Measurements from ENCODE around the gene GJD4.

The GJD4 gene, protein sequence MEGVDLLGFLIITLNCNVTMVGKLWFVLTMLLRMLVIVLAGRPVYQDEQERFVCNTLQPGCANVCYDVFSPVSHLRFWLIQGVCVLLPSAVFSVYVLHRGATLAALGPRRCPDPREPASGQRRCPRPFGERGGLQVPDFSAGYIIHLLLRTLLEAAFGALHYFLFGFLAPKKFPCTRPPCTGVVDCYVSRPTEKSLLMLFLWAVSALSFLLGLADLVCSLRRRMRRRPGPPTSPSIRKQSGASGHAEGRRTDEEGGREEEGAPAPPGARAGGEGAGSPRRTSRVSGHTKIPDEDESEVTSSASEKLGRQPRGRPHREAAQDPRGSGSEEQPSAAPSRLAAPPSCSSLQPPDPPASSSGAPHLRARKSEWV

DNA sequence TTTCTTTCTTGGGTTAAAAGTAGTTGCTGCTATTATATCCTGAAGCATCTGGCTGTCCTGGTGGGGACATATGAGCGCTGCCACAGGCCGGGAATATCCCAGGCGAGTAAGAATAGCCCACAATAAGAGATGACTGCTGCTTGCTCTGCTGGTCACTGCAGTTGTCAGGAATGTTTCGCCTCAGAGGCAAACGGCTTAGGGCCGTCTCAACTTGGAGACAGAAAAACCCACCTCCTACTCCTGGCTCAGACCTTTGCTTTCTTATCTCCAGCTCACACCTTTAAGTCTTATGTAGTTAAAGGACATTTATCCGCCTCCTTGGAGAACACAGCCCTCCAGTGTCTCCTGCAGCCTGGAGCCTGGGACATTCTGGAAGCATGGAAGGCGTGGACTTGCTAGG, at the start of gene GJD4:
TSS of gene GJD4 (plus strand) at position 151 of the 400 bp plus-strand sequence. CDS start at position 378, 227 bp downstream.
- DNase-seq, result no peak

GRCh38 chr10:35555962-35556930, 48.9 kb upstream of the GJD4 start:
- no peak for DNase-seq

- DNase-seq, result no peak
Measured at GRCh38 chr10:35558276-35558675, 46.9 kb upstream of the GJD4 start.

DNA sequence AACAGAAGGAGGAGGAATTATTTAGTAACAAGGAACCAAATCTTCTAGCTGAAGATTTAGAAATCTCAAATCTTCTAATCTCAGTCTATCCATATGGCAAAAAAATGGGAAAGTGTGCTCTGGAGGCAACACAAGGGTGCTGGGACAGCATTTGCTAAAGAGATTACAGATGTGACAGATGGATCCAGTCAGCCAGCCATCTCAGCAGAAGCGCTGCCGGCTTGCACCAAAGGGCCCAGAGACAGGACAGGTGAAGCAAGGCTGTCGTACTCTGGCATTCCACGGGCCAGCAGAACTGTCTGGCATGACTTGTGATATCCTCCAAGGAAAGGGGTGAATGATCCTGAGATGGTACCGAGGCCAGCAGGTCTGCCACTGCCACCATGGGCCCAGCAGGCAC, 45.7 kb upstream of the GJD4 start:
- no peak for DNase-seq

DNA sequence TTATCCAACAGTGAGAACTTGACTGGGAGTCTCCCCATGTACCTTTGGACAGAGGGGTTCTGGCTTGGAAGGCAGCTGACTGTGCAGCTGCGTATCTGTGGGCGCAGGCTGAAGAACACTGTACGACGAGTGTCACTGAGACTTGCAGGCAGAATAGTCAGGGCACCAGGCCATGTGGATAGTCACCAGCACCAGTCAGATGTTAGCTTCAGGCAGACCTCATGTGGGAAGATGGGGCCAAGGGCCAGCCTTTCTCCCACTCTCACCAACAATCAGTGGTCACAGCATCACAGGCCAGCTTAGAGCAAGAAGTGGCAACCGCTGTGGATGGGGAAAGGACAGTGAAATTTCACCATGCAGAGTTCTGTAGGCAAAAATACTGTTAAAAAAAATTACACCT, 43.4 kb upstream of the GJD4 start:
- no peak for DNase-seq

DNA sequence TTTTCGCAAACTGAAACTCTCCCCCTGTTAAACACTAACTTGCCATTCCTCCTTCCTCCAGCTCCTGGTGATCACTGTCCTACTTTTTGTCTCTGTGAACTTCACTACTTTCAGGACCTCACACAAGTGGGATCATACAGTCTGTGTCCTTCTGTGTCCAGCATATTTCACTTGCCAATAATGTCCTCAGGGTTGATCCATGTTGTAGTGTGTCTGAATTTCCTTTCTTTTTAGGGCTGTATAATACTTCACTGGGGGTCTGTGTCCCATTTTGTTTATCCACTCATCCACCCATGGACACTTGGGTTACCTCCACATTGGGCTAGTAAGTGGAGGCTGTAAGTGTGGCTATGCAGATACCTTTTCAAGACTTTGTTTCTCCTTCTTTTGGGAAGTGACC, 42.7 kb upstream of the GJD4 start:
- DNase-seq, result no peak

- peak; percentile 53 for DNase-seq
Measured at GRCh38 chr10:35563261-35563891, 41.8 kb upstream of the GJD4 start.

DNA sequence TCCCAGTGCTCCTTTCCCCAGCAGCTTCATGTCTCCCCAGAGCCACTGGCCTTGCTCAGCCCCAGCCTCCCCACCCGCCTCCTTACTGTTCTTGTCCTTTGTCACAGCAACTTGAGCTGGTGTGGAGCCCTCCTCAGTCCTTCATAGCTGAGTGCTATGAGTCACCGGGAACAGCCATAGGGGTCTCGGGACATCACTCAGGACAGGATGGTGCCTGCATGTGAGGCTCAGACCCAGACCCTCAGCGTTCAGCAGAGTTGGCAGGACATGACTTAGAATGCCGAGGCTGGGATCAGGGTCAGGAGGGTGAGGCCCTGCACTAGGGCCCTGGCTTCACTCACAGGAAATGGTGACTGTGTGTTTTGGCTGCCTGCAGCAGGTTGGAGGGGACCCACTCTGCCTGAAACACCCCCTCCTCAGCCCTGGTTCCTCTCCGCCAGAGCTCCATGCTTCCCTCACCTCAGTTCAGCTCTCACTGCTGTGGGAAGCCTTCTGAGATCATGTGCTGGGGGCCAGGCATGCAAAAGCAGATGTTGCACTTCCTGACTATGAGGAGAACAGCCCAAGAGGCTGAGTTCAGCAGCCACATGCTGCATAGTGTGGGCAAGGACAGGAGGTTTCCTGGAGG, 40.7 kb upstream of the GJD4 start:
- no peak for DNase-seq

DNA sequence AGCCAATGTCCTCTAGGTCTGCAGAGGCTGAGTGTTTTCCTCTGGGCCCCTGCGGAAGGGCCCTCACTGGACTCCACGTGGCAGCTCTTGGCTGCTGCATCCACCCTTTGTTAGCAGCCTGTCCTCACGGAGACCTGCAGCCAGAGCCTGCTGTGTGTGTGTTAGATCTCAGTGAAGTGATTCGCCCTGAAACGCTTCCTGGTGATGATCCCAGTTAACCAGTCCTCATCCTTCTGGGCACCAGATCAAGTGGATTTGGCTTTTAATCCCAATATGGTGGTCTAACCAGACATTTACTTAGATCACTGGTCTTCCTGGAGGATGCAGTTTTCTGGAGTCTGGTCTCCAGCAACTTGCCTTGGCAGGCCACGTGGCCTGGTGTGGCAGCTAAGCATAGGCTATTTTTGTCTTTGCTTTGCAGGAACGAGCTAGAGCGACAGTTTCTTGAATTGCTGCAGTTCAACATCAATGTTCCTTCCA, 39.5 kb upstream of the GJD4 start:
- DNase-seq, result no peak

GRCh38 chr10:35567951-35568350, 37.2 kb upstream of the GJD4 start:
- DNase-seq, result no peak

DNA sequence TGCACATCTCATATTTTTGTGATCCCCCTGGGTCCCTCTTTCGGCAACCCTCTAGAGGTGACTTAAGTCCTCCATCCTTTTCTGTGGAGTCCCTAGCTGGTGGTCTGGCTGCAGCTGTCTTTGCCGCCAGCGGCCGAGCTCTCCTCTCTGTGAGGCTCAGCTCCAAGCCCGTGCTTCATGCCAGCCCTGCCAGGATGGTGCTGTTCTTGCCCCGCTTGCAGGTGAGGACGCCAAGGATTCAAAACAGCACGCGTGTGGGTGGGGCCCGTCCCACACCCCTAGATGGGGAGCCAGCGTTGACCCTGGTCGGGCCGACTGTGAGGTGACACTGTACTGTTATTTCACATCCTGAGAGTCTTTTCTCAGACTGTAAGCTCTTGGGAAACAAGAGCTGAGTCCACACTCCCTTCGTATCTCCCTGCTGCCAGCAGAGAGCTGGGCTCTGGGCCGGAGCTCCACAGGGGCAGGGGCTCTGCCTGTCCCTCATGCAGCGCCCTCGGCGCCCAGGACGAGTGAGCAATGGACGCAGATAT, 36.6 kb upstream of the GJD4 start:
- no peak for DNase-seq

DNA sequence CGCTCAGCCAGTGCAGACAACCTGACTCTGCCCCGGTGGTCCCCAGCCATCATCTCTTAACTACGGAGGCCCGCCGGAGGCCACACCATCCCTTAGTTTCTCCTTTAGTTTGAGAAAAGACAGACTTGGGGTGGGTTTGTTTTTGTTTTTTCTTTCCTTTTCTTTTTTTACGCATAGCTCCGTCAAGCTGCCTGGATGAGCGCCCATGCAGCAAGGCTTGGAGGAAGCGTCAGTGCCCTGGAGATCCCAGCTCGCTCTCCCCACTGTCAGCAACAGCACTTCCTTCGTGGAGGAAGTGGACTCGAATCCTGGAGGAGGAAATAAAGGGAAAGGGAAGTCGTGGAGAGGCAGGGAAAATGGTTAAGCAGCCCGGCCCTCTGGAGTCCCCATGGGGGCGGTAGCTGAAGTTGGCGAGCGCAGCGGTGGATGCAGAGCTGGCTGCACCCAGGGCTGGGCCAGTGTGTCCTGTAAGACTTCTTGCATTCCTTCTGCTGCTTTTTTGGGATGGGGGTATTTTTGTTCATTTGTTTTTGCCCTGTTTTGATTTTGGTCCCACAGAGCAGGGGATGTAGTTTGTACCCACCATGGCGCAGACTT, 35.9 kb upstream of the GJD4 start:
- no peak for DNase-seq

- no peak for DNase-seq
Measured at GRCh38 chr10:35569836-35570235, 35.3 kb upstream of the GJD4 start.

GRCh38 chr10:35570397-35570796, 34.7 kb upstream of the GJD4 start:
- no peak for DNase-seq

GRCh38 chr10:35572583-35572982, 32.6 kb upstream of the GJD4 start:
- DNase-seq, result no peak

GRCh38 chr10:35573796-35574195, 31.3 kb upstream of the GJD4 start:
- DNase-seq, result no peak

- DNase-seq, result no peak
Measured at GRCh38 chr10:35574924-35575352, 30.2 kb upstream of the GJD4 start.

DNA sequence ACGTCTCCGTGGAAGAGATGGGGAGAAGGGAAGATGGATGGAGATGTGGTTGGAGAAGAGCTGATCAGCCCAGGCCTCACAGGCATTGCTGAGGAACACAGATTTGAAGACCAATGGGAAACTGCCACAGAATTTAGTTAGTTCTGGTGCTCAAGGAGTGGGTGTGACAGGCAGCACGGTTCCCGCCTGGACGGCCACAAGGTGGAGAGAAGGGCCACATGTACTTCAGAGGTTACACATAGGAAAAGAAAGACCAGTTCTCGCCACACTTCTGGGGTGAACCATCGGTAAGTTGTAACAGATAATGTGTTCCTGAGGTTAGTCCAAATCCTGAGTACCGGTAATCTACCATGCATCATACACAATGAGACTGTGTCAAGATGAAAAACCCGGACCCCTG, 29.5 kb upstream of the GJD4 start:
- no peak for DNase-seq

DNA sequence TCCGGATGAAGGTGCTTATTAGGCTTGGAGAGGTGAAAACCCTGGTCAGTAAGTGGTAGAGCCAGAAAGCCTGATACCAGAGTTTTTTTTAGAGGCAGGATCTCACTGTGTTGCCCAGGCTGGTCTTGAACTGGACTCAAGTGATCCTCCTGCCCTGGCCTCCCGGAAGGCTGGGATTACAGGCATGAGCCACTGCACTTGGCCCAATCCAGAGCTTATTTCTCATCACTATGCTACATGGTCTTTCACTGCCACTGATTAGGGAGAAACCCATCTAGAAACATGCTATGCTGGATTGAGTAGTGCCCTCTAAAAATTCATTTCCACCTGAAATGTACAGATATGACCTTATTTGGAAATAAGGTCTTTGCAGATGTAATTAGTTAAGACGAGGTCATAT, 28.4 kb upstream of the GJD4 start:
- DNase-seq, result no peak

DNA sequence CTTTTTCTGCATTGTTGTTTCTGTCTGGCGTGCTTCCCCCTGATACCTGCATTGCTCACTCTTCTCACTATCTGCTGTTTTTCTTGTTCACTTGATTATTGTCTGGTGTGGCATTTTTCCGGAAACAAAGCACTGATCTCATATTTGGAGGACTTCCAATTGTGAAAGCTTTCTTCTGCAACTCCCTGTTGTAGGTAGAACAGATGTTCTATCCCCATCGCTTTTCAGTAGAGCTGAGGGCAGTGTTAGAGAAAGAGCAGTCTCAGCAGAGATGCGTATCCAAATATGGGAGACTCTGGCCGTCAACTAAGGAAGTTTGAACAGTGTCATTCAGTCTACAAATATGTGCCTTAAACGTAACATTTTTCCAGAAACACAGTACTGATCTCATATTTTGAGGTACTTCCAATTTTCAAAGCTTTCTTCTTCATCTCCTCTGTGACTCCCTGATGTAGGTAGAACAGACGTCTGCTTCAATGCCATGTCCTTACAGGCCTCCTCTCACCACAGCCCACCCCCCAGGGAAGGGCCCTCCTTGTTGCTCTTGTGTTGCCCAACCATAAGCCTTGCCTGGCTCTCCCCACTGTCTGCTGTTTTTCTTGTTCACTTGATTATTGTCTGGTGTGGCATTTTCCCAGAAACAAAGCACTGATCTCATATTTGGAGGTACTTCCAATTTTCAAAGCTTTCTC, 27.1 kb upstream of the GJD4 start:
- no peak for DNase-seq

- DNase-seq, result no peak
Measured at GRCh38 chr10:35578618-35578956, 26.6 kb upstream of the GJD4 start.

- DNase-seq, result no peak
Measured at GRCh38 chr10:35579116-35579515, 26.0 kb upstream of the GJD4 start.

All from CD4-positive, alpha-beta T cell treated with Interleukin-6 for 4 hours (primary cell).